ENCODE data around the gene TADA3.

Gene TADA3

DNA sequence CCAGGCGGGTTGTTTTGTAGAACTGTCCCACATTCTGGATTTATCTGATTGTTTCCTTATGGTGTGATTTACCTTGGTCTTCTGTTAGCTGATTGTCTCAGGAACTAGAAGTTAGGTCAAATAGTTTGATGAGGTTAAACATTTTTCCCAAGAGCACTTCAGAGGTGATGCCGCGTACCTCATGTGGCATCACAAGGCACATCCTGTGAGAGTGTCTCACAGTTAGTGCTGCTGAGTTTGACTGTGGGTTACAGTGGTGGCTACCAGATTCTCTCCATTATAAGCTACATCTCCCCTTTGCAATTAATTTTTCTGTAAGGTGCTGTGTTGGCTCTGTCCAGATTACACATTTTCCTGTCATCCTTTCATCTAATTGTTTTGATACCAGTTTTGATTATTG is 39.0 kb upstream of the TADA3 start:
- no peak for DNase-seq (ENCODE audit: low read depth)
- H3K4me3 ChIP-seq (ENCODE audit: low read depth, low read length) = no peak overlapping the region
- TF ChIP-seq, protein P1, sequence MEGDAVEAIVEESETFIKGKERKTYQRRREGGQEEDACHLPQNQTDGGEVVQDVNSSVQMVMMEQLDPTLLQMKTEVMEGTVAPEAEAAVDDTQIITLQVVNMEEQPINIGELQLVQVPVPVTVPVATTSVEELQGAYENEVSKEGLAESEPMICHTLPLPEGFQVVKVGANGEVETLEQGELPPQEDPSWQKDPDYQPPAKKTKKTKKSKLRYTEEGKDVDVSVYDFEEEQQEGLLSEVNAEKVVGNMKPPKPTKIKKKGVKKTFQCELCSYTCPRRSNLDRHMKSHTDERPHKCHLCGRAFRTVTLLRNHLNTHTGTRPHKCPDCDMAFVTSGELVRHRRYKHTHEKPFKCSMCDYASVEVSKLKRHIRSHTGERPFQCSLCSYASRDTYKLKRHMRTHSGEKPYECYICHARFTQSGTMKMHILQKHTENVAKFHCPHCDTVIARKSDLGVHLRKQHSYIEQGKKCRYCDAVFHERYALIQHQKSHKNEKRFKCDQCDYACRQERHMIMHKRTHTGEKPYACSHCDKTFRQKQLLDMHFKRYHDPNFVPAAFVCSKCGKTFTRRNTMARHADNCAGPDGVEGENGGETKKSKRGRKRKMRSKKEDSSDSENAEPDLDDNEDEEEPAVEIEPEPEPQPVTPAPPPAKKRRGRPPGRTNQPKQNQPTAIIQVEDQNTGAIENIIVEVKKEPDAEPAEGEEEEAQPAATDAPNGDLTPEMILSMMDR (IDR thresholded peaks at IDR 0.05; ENCODE audit: control insufficient read depth, extremely low read depth, insufficient read depth) = no peak

DNA sequence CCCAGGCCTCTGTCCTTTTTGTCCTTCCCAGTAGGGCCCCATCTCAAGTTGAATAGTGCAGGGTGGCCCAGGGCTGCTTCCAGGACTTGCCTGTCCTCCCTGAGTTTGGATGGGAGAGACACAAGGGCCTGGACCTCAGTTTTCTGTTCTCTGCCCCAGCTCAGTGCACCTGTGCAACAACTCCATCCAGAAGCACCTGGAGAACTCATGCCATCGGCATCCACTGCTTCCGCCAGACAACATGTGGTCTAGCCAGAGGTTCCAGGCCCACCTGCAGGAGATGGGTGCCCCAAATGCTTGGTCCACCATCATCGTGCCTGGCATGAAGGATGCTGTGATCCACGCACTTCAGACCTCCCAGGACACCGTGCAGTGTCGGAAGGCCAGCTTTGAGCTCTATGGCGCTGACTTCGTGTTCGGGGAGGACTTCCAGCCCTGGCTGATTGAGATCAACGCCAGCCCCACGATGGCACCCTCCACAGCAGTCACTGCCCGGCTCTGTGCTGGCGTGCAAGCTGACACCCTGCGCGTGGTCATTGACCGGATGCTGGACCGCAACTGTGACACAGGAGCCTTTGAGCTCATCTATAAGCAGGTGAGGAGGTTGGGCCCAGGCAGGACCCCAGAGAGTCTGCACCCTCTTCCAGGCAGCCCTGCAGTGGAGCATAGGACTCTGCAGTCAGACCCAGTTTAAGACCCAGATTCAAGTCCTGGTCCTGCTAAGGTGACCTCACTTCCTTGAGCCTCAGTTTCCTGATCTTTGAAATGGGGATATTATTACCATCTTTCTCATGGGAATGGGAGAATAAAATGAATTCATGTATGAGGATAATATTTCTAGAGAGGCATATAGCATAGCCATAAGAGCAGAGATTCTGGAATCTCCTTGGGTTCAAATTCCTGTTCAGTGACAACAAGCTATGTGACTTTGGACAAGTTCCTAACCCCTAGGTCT is 36.8 kb upstream of the TADA3 start:
- TF ChIP-seq, protein P1 (IDR thresholded peaks at IDR 0.05; ENCODE audit: control insufficient read depth, extremely low read depth, insufficient read depth) = no peak
- no peak for DNase-seq (ENCODE audit: low read depth)
- no peak overlapping the region for H3K4me3 ChIP-seq (ENCODE audit: low read depth, low read length)

DNA sequence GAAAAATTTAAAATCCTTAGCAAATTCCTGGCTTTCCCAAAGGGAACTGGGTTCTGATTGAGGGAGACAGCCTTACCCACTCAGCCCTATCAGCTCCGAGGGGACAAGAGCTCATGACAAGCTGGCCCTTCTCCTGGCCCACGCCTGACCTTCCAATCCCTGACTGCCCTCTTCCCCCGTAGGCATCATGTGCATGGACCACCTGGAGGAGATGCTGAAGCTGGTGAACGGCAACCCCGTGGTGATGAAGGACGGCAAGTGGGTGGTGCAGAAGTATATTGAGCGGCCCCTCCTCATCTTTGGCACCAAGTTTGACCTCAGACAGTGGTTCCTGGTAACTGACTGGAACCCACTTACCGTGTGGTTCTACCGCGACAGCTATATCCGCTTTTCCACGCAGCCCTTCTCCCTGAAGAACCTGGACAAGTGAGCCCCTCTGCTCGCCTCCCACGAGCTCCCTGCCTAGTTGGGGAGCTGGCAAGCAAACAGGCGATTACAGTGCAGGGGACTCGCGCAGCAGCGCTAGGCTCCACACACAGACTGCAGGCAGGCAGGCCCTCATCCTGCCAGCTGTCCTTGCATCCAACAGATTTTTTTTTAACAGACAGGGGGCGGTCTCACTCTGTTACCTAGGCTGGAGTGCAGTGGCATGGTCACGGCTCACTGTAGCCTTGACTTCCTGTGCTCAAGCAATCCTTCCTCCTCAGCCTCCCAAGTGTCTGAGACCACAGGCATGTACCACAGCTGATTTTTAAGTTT is 34.7 kb upstream of the TADA3 start:
- no peak for DNase-seq (ENCODE audit: low read depth)
- H3K4me3 ChIP-seq (ENCODE audit: low read depth, low read length) = no peak overlapping the region
- TF ChIP-seq, protein P1 (IDR thresholded peaks at IDR 0.05; ENCODE audit: control insufficient read depth, extremely low read depth, insufficient read depth) = peak; percentile 31; the same call in 1 of the 2 replicates

DNA sequence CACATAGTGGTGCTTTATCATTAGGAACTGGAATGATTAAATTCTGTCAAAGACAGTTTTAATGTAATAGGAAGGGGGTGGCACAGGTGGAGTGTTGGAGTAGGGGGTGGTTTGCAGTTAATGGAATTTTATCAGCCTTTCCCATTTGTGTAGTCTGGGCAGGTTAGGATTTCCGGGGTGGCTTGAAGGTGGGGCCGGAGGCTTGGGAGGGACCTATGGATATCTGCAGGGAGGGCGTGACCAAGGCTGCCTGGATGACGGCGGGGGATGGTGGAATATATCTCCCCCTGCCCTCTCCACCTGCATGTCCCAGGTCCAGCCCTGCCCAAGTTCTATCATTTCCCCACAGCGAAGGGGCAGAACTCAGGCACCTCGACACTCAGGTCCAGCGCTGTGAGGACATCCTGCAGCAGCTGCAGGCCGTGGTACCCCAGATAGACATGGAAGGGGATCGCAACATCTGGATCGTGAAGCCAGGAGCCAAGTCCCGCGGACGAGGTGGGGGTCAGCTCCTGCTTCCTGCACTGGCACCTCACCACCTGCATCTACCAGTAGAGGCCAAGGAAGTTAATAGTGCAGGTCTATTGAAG is 33.3 kb upstream of the TADA3 start:
- no peak overlapping the region for H3K4me3 ChIP-seq (ENCODE audit: low read depth, low read length)
- TF ChIP-seq, protein P1 (IDR thresholded peaks at IDR 0.05; ENCODE audit: control insufficient read depth, extremely low read depth, insufficient read depth) = no peak
- DNase-seq (ENCODE audit: low read depth) = no peak

DNA sequence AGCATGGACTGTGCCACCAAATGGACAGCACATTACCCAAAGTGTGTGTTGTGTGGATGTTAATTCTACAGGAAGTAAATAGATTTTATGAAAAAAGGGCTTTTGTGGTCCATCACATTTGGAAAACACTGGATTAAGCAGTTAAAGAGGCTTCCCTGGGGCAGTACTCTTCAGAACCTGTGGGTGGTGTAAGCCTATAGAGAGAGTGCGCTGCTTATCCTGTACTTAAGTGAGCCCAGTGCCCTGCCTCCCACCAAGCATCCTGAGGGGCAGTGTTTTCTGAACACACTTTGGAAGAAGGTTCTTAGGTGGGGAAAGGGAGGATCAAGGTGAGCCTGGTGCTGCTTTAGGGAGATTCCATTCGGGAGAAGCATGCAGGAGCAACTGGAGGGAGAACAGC is 28.7 kb upstream of the TADA3 start:
- H3K4me3 ChIP-seq (ENCODE audit: low read depth, low read length) = no peak overlapping the region
- TF ChIP-seq, protein P1 (IDR thresholded peaks at IDR 0.05; ENCODE audit: control insufficient read depth, extremely low read depth, insufficient read depth) = peak; percentile 21; the same call in 1 of the 2 replicates
- DNase-seq (ENCODE audit: low read depth) = no peak

DNA sequence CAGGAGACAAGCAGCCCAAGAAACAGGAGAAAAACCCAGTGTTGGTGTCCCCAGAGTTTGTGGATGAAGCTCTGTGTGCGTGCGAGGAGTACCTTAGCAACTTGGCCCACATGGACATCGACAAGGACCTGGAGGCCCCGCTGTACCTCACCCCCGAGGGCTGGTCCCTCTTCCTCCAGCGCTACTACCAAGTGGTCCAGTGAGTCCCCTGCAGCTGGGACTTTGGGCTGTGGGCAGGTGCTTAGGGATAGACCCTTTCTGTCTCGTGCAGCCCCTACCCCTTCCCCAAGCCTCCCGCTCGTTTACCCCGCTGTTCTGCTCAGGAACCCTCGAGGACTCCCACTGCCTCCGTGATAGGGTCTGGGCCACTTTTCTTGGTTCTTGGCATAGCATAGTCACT is 28.3 kb upstream of the TADA3 start:
- TF ChIP-seq, protein P1 (IDR thresholded peaks at IDR 0.05; ENCODE audit: control insufficient read depth, extremely low read depth, insufficient read depth) = no peak
- no peak for DNase-seq (ENCODE audit: low read depth)
- H3K4me3 ChIP-seq (ENCODE audit: low read depth, low read length) = no peak overlapping the region

Data from LNCaP clone FGC (cell line).